GM08714 (cell line): ENCODE data around the gene ZG16.
"Not testable (repeated sequence)": the region's sequence is repeated elsewhere in the genome, so short reads cannot be mapped to it uniquely, and the experiment has no call there.

ENCODE experiments used
- H3K4me3 ChIP-seq: fragments of 200-500 bp; sonication (Bioruptor generic); 2 replicates; pipeline ENCODE4 v1.5.1; 2014; ENCODE audit warnings: mild to moderate bottlenecking, low read length, inconsistent platforms
- ZNF274 ChIP-seq: IDR thresholded peaks from 2 replicates; pipeline ENCODE4 v1.6.1; 2012; ENCODE audit warnings: mild to moderate bottlenecking, low read depth, low read length

ZG16 gene

DNA sequence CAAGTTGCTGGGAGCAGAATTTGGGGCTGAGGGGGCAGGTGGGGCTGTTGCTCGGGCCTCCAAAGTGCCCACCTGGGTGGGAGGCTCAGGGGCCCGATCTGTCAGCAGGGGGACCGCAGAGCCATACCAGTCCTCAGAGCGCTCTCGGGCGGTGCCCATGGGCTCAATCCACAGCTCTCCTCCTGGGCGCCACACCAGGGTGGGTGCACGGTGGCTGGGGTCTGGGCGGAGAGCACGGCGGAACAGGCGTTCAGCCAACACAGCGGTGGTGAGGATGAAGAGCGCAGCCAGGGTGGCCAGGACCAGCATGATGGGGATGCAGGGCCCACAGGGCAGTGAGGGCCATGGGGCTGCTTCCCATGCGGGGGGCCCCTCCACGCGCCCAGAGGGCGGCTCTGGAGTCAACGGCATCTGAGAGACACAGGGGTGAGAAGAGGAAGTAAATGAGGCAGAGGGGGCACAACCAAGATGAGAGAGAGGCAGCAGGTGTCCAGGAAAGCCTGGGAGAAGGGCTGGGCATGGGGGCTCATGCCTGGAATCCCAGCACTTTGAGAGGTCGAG lies 33.4 kb upstream of the ZG16 start:
- TF ChIP-seq ZNF274, result no peak
- peak overlapping the region; percentile 67; the same call in 1 of the 2 replicates for H3K4me3 ChIP-seq

DNA sequence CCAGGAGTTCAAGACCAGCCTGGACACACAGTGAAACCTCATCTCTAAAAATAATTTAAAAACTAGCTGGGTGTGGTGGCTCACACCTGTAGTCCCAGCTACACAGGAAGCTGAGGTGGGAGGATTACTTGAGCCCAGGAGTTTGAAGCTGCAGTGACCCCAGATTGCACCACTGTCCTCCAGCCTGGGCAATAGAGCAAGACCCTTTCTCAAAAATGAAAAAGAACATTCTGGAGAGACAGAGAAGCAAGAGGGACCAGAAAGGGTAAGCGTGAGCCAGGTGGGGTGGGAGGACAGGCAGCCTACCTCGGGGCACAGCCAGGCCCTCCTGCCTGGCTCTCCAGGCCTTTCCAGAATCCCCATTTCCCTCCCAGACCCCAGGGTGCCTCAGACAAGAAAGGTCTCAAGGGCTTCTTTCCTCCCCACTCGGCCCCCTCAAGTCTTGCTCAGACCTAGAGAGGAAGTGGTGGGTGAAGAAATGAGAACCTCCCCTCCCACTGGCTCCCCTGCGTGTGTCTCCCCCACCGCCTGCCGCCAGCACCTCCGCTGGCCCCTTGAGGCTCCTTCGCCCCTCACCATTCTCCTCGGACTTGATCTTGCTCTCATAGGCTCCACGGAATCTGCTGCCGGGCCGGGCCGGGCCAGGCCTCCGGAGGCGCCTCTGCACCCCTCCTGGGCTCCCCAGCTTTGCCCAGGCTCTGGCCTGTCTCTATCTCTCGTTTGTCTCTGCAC lies 32.8 kb upstream of the ZG16 start:
- peak overlapping the region; percentile 67; the same call in 1 of the 2 replicates for H3K4me3 ChIP-seq
- TF ChIP-seq ZNF274, result no peak

DNA sequence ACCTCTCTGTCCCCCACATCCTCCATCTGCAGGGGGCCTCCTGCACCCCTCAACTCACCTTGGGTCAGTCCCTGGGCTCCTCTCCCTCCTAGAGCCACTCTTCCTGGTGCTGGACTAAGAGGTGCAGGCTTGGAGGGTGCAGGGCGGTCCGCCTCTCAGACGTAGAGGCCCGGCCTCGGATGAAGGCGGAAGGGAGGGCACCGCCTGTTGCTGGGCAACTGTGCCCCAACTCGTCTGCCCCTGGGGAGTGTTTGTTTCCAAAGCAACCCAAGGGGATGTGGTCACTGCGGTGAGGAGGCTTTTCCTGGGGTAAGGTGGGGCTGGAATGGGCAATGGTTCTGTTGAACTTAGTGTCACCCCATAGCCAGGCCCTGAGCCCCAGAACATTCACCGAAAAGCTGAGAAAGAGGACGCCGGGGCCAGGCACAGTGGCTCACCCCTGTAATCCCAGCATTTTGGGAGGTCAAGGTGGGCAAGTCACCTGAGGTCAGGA lies 32.2 kb upstream of the ZG16 start, which contains the start of gene C16orf54:
TSS of gene C16orf54 (minus strand) at position 138 of the 493 bp plus-strand sequence. CDS start 1,039 bp downstream, outside the sequence.
- no peak for TF ChIP-seq ZNF274
- H3K4me3 ChIP-seq, result peak within 1 kb of the TSS; percentile 67; the same call in 1 of the 2 replicates

DNA sequence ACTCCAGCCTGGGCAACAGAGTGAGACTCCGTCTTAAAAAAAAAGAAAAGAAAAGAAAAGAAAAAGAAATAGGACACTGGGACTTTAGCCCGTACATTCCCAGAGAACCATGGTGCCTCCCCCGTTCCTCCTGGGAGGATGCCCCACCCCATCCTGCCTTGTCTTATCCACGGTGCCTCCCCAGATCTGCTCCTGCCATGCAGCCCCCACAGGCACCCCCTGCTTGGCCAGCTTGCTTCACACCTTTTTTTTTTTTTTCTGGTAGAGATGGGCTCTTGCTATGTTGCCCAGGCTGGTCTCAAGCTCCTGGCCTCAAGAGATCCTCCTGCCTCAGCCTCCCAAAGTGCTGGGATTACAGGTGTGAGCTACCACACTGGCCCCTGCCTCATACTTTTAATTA lies 31.5 kb upstream of the ZG16 start:
- peak overlapping the region; percentile 67; the same call in 1 of the 2 replicates for H3K4me3 ChIP-seq

DNA sequence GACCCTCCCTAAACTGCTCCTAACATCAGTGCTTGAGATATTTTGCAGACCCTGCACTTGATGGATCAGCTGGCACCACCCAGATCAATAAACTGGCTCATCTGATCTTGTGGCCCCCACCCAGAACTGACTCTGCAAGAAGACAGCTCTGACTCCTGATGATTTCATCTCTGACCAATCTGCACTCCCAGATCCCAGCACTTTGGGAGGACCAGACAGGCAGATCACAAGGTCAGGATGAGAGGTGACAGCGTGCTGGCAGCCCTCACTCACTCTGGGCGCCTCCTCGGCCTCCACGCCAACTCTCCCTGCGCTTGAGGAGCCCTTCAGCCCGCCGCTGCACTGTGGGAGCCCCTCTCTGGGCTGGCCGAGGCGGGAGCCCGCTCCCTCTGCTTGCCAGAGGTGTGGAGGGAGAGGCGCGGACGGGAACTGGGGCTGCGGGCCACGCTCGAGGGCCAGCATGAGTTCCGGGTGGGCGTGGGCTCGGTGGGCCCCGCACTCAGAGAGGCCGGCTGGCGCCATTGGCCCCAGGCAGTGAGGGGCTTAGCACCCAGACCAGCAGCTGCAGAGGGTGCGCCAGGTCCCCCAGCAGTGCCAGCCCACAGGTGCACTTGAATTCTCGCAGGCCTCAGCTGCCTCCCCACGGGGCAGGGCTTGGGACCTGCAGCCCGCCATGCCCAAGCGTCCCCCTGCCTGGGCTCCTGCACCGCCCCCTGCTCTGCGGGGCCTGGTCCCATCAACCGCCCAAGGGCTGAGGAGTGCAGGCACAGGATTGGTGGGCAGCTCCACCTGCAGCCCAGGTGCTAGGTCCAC lies 29.9 kb upstream of the ZG16 start:
- no peak overlapping the region for H3K4me3 ChIP-seq
- TF ChIP-seq ZNF274, result no peak

DNA sequence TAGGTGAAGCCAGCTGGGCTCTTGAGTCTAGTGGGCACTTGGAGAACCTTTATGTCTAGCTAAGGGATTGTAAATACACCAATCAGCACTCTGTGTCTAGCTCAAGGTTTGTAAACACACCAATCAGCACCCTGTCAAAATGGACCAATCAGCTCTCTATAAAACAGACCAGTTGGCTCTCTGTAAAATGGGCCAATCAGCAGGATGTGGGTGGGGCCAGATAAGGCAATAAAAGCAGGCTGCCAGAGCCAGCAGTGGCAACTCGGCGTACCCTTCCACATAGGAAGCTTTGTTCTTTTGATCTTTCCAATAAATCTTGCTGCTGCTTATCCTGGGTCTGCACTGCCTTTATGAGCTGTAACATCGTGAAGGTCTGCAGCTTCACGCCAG lies 29.3 kb upstream of the ZG16 start:
- H3K4me3 ChIP-seq, result not testable (repeated sequence)

DNA sequence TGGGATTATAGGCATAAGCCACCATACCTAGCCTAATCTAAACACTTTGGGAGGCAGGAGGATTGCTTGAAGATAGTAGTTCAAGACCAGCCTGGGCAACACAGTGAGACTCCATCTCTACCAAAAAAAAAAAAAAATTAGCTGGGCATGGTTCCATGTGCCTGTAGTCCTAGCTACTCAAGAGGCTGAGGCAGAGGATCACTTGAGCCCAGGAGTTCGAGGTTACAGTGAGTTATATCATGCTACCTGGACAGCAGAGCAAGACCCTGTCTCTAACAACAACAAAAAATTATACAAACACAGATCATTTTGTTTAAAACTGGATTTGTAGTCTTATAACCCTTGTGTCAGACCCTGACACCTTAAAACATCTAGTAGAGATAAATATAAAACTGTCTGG lies 24.5 kb upstream of the ZG16 start:
- no peak overlapping the region for H3K4me3 ChIP-seq
- TF ChIP-seq ZNF274, result no peak

DNA sequence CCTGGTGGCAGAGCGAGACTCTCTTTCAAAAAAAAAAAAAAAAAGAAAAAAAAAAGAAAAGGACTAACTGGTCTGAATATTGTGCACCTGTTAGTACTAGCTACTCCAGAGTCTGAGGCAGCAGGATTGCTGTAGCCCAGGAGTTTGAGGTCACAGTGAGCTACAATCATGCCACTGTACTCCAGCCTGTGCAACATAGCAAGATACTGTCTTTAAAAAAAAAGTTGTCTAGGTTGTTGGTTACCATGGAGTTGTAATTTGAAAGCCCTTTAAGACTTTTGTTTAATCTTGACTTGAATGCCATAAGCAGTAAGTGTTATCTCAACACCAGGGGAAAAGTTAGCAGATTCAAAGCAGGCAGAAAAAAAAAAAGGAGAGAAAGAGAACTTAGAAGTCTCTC lies 21.4 kb upstream of the ZG16 start:
- H3K4me3 ChIP-seq, result no peak overlapping the region
- no peak for TF ChIP-seq ZNF274

DNA sequence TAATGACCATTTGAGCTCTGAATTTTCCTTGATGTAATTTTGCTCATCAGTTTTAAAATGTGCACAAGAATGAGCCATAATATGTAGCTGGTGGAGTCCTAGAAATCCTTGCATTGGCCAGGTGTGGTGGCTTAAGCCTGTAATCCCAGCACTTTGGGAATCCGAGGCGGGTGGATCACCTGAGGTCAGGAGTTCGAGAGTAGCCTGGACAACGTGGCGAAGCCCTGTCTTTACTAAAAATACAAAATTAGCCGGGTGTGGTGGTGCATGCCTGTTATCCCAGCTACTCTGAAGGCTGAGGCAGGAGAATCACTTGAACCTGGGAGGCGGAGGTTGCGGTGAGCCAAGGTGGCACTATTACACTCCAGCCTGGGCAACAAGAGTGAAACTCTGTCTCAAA lies 21.0 kb upstream of the ZG16 start:
- not testable (repeated sequence) for H3K4me3 ChIP-seq

DNA sequence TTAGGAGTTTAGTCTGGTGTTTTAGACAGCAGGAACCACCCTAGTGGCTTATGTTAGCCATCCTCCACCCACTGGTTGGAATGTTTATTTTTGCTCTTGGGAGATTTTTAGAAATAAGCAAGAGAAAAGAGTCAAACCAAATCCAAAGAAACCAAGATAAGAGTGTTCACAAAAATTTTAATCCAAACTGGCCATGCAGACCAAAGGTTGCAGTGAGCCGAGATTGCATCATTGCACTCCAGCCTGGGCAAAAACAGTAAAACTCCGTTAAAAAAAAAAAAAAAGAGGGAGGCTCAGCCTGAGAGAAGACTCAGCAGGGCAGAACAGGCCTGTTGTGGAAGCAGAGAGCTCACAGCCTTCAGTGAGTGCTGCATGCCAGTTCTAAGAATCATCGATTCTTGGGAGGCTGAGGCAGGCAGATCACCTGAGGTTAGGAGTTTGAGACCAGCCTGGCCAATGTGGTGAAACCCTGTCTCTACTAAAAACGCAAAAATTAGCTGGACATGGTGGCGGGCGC lies 20.0 kb upstream of the ZG16 start:
- no peak overlapping the region for H3K4me3 ChIP-seq
- TF ChIP-seq ZNF274, result no peak

DNA sequence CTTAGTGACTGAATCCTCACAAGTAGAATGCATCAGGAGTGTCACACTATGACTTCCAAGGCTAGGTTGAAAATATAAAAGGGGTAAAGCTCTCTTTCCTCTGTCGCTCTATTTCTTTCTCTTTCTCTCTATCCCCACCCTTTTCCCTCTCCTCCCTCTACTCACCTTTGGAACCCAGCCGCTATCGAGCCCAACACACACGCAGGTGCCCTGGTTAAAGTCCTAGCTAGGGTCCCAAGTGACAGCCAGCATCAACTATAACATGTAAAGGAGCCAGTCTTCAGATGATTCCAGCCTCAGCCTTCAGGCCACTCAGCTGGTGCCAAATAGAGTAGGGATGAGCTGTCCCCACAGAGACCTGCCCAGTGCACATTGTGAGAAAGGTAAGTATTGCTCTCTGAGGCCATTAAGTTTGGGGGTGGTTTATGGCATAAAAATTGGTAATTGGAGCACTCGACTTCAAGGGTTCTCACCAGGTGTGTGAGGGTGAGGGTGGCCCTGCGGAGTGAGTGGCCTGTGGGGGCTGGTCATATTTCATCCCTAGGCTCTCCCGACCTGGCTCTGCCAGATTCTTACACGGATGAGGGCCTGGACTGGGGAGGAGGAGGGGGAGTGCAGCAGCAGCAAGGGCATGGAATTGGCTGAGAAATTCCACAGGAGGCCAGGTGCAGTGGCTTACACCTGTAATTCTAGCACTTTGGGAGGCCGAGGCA lies 17.3 kb upstream of the ZG16 start:
- H3K4me3 ChIP-seq, result no peak overlapping the region
- no peak for TF ChIP-seq ZNF274

DNA sequence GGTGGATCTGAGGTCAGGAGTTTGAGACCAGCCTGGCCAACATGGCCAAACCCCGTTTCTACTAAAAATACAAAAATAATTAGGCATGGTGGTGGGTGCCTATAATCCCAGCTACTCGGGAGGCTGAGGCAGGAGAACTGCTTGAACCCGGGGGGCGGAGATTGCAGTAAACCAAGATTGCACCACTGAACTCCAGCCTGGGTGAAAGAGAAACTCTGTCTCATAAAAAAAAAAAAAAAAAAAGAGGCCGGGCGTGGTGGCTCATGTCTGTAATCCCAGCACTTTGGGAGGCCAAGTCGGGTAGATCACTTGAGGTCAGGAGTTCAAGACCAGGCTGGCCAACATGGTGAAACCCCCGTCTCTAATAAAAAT lies 16.8 kb upstream of the ZG16 start:
- not testable (repeated sequence) for H3K4me3 ChIP-seq

DNA sequence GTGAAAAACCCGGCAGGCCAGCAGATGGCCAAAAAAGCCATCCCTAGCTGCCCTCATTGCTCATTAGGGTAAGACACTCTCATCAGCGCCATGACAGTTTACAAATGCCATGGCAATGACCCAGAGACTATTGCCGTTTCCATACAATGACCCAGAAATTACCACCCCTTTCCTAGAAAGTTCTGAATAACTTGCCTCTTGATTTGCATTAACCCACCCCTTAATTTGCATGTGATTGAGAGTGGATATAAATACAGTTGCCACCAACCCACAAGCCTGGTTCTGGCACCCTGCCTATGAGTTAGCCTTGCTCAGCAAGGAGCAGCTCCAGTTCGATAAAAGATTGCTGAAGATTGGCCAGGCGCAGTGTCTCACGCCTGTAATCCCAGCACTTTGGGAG lies 16.2 kb upstream of the ZG16 start:
- TF ChIP-seq ZNF274, result no peak
- H3K4me3 ChIP-seq, result no peak overlapping the region

DNA sequence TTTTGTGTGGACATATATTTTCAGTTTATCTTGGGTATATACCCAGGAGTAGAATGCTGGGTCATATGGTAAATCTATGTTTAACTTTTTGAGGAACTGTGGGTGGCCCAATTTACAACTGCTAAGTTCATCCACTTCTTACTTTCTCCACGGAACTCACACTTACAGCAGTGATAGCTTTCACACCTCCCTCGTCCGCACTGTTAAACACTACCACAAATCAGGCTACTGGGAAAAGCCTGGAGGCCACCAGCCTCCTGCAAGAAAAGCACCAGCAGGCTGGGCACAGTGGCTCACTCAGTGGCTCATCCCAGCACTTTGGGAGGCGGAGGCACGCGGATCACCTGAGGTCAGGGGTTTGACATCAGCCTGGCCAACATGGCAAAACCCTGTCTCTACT lies 14.7 kb upstream of the ZG16 start:
- no peak overlapping the region for H3K4me3 ChIP-seq
- TF ChIP-seq ZNF274, result no peak
